ENCODE measurements around the gene C10orf71. TPM values are rescaled to one million over a fixed set of nuclear protein-coding genes. Genes with fewer than 3 reads are reported as not detected.

Gene C10orf71
- total and polyA plus RNA-seq, 11 donors, result 6.6 to 228 (median 112) TPM

- 85 to 91% (median 87%) methylated on average over 8 of the region's 8 CpGs for WGBS, 4 donors
- intact Hi-C loops (cut with DNase I), result no loop called here
Measured at GRCh38 chr10:49327036-49327813, 28.3 kb downstream of the C10orf71 start.

GRCh38 chr10:49328401-49329145, 29.6 kb downstream of the C10orf71 start:
- Histone ChIP-seq H3K4me1 (peaks cover 0 to 14% (median under 1%) of the 10 kb centered on the region in 12 donors), H3K27me3 (no peaks in the 10 kb centered on the region), H3K36me3 (peaks cover 0 to 27% (median 9%) of the 10 kb centered on the region in 9 donors), H3K9me3 (no peaks in the 10 kb centered on the region), H3K4me3 (no peak overlapping the region), H3K27ac (no peak overlapping the region)
- ATAC-seq, result no peak
- WGBS, 4 donors, result 76 to 81% (median 80%) methylated on average over 9 of the region's 9 CpGs
- TF ChIP-seq POLR2A (IDR thresholded peaks at IDR 0.05), result no peak
- no peak for TF ChIP-seq CTCF (IDR thresholded peaks at IDR 0.05)
- intact Hi-C loops (cut with DNase I), result no loop called here
- peak in 1 of 5 donors; percentile 12 for DNase-seq

More at GRCh38 chr10:49327036-49327813, 28.3 kb downstream of the C10orf71 start:
- Histone ChIP-seq H3K9me3 (no peaks in the 10 kb centered on the region), H3K27ac (no peak overlapping the region), H3K27me3 (no peaks in the 10 kb centered on the region), H3K36me3 (peaks cover 0 to 32% (median 9%) of the 10 kb centered on the region in 9 donors), H3K4me3 (no peak overlapping the region), H3K4me1 (peaks cover 0 to 27% (median 8%) of the 10 kb centered on the region in 12 donors)
- no peak for ATAC-seq
- peak in 1 of 5 donors; percentile 5 for DNase-seq
- TF ChIP-seq CTCF (IDR thresholded peaks at IDR 0.05) (no peak), POLR2A (IDR thresholded peaks at IDR 0.05) (no peak)

- intact Hi-C loops (cut with DNase I), result no loop called here
- no peaks in the 10 kb centered on the region for H3K9me3 ChIP-seq
- DNase-seq (peak in 1 of 5 donors; percentile 5), ATAC-seq (no peak)
- no peak overlapping the region for H3K27ac ChIP-seq
- TF ChIP-seq CTCF (IDR thresholded peaks at IDR 0.05), result no peak
- TF ChIP-seq POLR2A (IDR thresholded peaks at IDR 0.05), result no peak
- WGBS, 4 donors, result 73 to 87% (median 85%) methylated on average over 4 of the region's 4 CpGs
- H3K4me1 ChIP-seq, result peaks cover 0 to 9% (median 0%) of the 10 kb centered on the region in 12 donors
- H3K27me3 ChIP-seq, result no peaks in the 10 kb centered on the region
- H3K36me3 ChIP-seq, result peaks cover 0 to 27% (median 9%) of the 10 kb centered on the region in 9 donors
- H3K4me3 ChIP-seq, result no peak overlapping the region
Measured at GRCh38 chr10:49329146-49329505, 30.2 kb downstream of the C10orf71 start.

DNA sequence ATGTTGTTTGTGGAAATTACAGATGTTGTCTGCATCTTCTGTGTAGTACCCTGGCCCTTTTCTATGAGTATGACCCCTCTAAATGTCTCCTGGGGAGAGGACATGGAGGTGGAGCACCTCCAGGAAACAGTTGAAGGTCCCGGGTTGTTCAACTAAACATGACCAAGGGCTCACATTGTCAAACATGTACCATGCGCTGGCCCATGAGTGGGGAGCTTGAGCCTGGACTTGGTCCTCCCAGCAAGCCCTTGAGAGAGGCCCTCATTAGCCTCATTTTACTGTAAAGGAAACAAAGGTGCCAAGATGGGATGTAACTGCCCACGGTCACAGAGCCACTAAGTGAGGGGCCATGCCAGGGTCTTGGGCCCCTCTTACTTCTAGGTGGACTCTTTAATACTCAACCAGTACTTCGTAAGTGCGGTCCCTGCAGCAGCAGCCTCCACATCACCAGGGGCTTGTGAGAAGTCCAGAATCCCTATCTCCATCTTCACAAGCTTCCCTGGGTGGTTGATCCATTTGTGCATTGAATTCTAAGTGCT, 31.2 kb downstream of the C10orf71 start:
- peaks cover 0 to 16% (median 3%) of the 10 kb centered on the region in 9 donors for H3K36me3 ChIP-seq
- H3K4me1 ChIP-seq, result peaks cover 0 to 5% (median 0%) of the 10 kb centered on the region in 12 donors
- intact Hi-C loops (cut with DNase I), result no loop called here
- no peak overlapping the region for H3K4me3 ChIP-seq
- ATAC-seq, result no peak
- DNase-seq, result peak in 1 of 5 donors; percentile 3
- H3K9me3 ChIP-seq, result no peaks in the 10 kb centered on the region
- H3K27me3 ChIP-seq, result no peaks in the 10 kb centered on the region
- WGBS, 4 donors, result 91 to 94% (median 92%) methylated on average over 5 of the region's 5 CpGs
- H3K27ac ChIP-seq, result no peak overlapping the region
- TF ChIP-seq POLR2A (IDR thresholded peaks at IDR 0.05) (no peak), CTCF (IDR thresholded peaks at IDR 0.05) (no peak)

Data from heart left ventricle (tissue), 16 donors.